ENCODE results near the gene FGFRL1.
A peak's percentile ranks its signal among the peaks of the same experiment; 100 is the strongest.

The FGFRL1 gene

GRCh38 chr4:1033840-1034551 is 22.6 kb downstream of the FGFRL1 start:
- H3K36me3 ChIP-seq (ENCODE audit: insufficient read depth, low read length) = no peaks in the 10 kb centered on the region
- peaks cover 30% of the 10 kb centered on the region for H3K4me1 ChIP-seq (ENCODE audit: insufficient read depth, low read length)
- no peak overlapping the region for H3K4me3 ChIP-seq (ENCODE audit: low read length)
- peaks cover 4% of the 10 kb centered on the region for H3K27me3 ChIP-seq (ENCODE audit: insufficient read depth, low read length)
- no peak overlapping the region for H2AFZ ChIP-seq (ENCODE audit: low read depth, low read length)
- no peaks in the 10 kb centered on the region for H3K9me3 ChIP-seq (ENCODE audit: low read length)

DNA sequence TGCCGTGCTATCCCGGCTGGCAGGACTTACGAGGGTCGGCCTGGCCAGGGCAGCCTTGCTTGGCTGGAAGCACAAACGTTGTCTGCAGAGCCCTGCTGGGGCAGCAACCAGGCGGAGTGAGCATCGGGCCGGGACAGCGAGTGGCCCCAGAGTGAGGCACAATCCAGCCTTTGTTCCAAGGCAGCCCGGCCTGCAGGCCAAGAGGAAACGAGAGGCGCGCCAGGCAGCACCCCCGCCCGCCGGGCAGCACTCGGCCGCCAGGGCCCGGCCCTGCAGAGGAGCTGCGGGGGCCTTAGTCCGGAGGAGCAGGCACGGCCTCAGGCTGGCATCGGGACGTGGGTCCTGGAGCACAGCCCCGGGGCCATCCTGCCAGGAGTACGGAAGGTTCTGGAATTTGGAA is 24.1 kb downstream of the FGFRL1 start:
- Histone ChIP-seq H3K9me3 (ENCODE audit: low read length) (no peaks in the 10 kb centered on the region), H3K4me1 (ENCODE audit: insufficient read depth, low read length) (peaks cover 30% of the 10 kb centered on the region), H3K27me3 (ENCODE audit: insufficient read depth, low read length) (peaks cover 4% of the 10 kb centered on the region)

DNA sequence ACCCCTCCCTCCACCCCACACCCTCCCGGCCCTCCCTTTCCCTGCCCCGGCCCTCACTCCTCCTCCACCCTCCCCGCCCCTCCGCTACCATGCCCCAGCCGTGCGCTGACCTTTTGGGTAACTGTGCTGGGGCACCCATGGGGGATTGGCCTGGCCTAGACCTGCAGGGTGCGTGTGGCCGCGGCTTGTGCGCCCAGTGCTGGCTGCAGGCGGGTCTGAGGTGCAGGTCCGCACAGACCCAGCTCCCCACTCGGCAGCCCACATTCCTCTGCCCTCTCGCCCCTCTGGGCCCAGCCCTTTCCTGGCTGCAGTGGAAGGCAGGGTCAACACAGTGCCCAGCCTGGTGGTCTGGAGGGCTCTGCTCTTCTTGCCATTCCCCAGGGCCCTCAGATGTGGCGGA is 24.7 kb downstream of the FGFRL1 start:
- H3K4me1 ChIP-seq (ENCODE audit: insufficient read depth, low read length) = peaks cover 35% of the 10 kb centered on the region

More for the DNA sequence above, 24.1 kb downstream of the FGFRL1 start:
- H2AFZ ChIP-seq (ENCODE audit: low read depth, low read length) = no peak overlapping the region
- H3K4me3 ChIP-seq (ENCODE audit: low read length) = no peak overlapping the region
- H3K36me3 ChIP-seq (ENCODE audit: insufficient read depth, low read length) = no peaks in the 10 kb centered on the region

GRCh38 chr4:1036976-1037810 is 25.8 kb downstream of the FGFRL1 start:
- Histone ChIP-seq H3K36me3 (ENCODE audit: insufficient read depth, low read length) (no peaks in the 10 kb centered on the region), H2AFZ (ENCODE audit: low read depth, low read length) (no peak overlapping the region), H3K4me3 (ENCODE audit: low read length) (no peak overlapping the region), H3K9me3 (ENCODE audit: low read length) (no peaks in the 10 kb centered on the region), H3K27me3 (ENCODE audit: insufficient read depth, low read length) (peaks cover 2% of the 10 kb centered on the region), H3K4me1 (ENCODE audit: insufficient read depth, low read length) (peaks cover 46% of the 10 kb centered on the region)

More for the DNA sequence above, 24.7 kb downstream of the FGFRL1 start:
- H3K36me3 ChIP-seq (ENCODE audit: insufficient read depth, low read length) = no peaks in the 10 kb centered on the region
- H3K4me3 ChIP-seq (ENCODE audit: low read length) = no peak overlapping the region
- H3K9me3 ChIP-seq (ENCODE audit: low read length) = no peaks in the 10 kb centered on the region
- peaks cover 4% of the 10 kb centered on the region for H3K27me3 ChIP-seq (ENCODE audit: insufficient read depth, low read length)
- H2AFZ ChIP-seq (ENCODE audit: low read depth, low read length) = no peak overlapping the region

DNA sequence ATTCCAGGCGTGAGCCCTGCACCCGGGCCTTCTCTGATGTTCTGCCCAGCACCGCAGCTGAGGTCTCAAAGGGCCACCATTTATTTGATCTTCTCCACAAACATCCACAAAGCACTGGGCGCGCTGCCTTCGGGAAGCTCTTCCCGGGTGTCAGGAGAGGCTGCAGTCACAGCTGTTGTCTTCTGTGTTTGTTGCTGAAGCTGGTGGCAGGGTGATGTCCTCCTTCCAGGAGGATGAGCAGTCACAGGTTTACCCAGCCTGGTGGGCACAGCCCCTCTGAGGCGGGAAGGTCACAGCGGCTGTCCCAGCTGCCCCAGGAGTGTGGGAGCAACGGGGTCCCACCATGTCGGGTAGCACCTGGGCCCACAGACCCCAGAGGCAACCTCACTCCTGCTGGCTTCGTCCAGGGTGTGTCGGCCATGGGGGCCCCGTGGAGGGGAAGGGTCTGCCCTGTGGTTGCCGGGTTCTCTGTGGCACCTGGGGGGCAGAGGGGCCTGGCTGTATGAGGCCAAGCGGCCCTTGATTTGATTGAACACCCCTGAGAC is 27.6 kb downstream of the FGFRL1 start:
- Histone ChIP-seq H3K4me3 (ENCODE audit: low read length) (no peak overlapping the region), H3K36me3 (ENCODE audit: insufficient read depth, low read length) (no peaks in the 10 kb centered on the region), H3K9me3 (ENCODE audit: low read length) (no peaks in the 10 kb centered on the region), H3K27me3 (ENCODE audit: insufficient read depth, low read length) (no peaks in the 10 kb centered on the region), H2AFZ (ENCODE audit: low read depth, low read length) (no peak overlapping the region), H3K4me1 (ENCODE audit: insufficient read depth, low read length) (peaks cover 54% of the 10 kb centered on the region)

GRCh38 chr4:1039493-1040343 is 28.3 kb downstream of the FGFRL1 start:
- Histone ChIP-seq H3K4me3 (ENCODE audit: low read length) (no peak overlapping the region), H2AFZ (ENCODE audit: low read depth, low read length) (no peak overlapping the region), H3K9me3 (ENCODE audit: low read length) (no peaks in the 10 kb centered on the region), H3K27me3 (ENCODE audit: insufficient read depth, low read length) (no peaks in the 10 kb centered on the region), H3K36me3 (ENCODE audit: insufficient read depth, low read length) (no peaks in the 10 kb centered on the region), H3K4me1 (ENCODE audit: insufficient read depth, low read length) (peaks cover 54% of the 10 kb centered on the region)

- Histone ChIP-seq H3K36me3 (ENCODE audit: insufficient read depth, low read length) (no peaks in the 10 kb centered on the region), H2AFZ (ENCODE audit: low read depth, low read length) (peak overlapping the region; percentile 66), H3K27me3 (ENCODE audit: insufficient read depth, low read length) (no peaks in the 10 kb centered on the region), H3K4me3 (ENCODE audit: low read length) (no peak overlapping the region), H3K9me3 (ENCODE audit: low read length) (no peaks in the 10 kb centered on the region), H3K4me1 (ENCODE audit: insufficient read depth, low read length) (peaks cover 54% of the 10 kb centered on the region)
Measured at GRCh38 chr4:1040344-1041146, 29.1 kb downstream of the FGFRL1 start.

- H3K27me3 ChIP-seq (ENCODE audit: insufficient read depth, low read length) = no peaks in the 10 kb centered on the region
- H2AFZ ChIP-seq (ENCODE audit: low read depth, low read length) = peak overlapping the region; percentile 66
- H3K9me3 ChIP-seq (ENCODE audit: low read length) = no peaks in the 10 kb centered on the region
- H3K36me3 ChIP-seq (ENCODE audit: insufficient read depth, low read length) = no peaks in the 10 kb centered on the region
- H3K4me1 ChIP-seq (ENCODE audit: insufficient read depth, low read length) = peaks cover 51% of the 10 kb centered on the region
- peak overlapping the region; percentile 14 for H3K4me3 ChIP-seq (ENCODE audit: low read length)
Measured at GRCh38 chr4:1041147-1041935, 29.9 kb downstream of the FGFRL1 start.

DNA sequence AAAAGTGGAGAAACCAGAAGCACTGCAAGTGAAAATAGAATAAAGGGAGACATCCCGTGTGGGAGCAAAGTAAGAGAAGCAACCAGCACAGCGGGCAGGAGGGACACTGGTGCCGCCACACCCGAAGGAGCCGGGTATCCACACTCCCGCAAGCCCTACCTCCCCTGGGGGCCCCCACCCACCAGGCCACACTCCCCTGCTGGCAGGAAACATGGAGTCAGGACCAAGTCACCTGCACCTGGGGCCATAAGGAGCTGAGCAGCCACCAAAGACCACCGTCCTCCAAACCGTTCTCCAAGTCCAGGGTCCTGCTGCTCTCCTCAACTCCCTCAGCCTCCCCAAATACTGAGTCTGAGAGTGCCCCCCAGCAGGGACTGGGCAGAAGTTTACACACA is 30.5 kb downstream of the FGFRL1 start:
- no peaks in the 10 kb centered on the region for H3K36me3 ChIP-seq (ENCODE audit: insufficient read depth, low read length)
- H3K4me1 ChIP-seq (ENCODE audit: insufficient read depth, low read length) = peaks cover 45% of the 10 kb centered on the region

GRCh38 chr4:1042352-1043055 is 31.1 kb downstream of the FGFRL1 start:
- H3K27me3 ChIP-seq (ENCODE audit: insufficient read depth, low read length) = no peaks in the 10 kb centered on the region
- H3K4me3 ChIP-seq (ENCODE audit: low read length) = no peak overlapping the region
- peaks cover 40% of the 10 kb centered on the region for H3K4me1 ChIP-seq (ENCODE audit: insufficient read depth, low read length)
- no peaks in the 10 kb centered on the region for H3K9me3 ChIP-seq (ENCODE audit: low read length)
- no peaks in the 10 kb centered on the region for H3K36me3 ChIP-seq (ENCODE audit: insufficient read depth, low read length)
- no peak overlapping the region for H2AFZ ChIP-seq (ENCODE audit: low read depth, low read length)

More for the DNA sequence above, 30.5 kb downstream of the FGFRL1 start:
- Histone ChIP-seq H2AFZ (ENCODE audit: low read depth, low read length) (peak overlapping the region; percentile 66), H3K9me3 (ENCODE audit: low read length) (no peaks in the 10 kb centered on the region), H3K4me3 (ENCODE audit: low read length) (no peak overlapping the region), H3K27me3 (ENCODE audit: insufficient read depth, low read length) (no peaks in the 10 kb centered on the region)

- peaks cover 33% of the 10 kb centered on the region for H3K4me1 ChIP-seq (ENCODE audit: insufficient read depth, low read length)
Measured at GRCh38 chr4:1043162-1043561, 31.7 kb downstream of the FGFRL1 start.

More at GRCh38 chr4:1043162-1043561, 31.7 kb downstream of the FGFRL1 start:
- Histone ChIP-seq H3K27me3 (ENCODE audit: insufficient read depth, low read length) (no peaks in the 10 kb centered on the region), H3K9me3 (ENCODE audit: low read length) (no peaks in the 10 kb centered on the region), H3K36me3 (ENCODE audit: insufficient read depth, low read length) (no peaks in the 10 kb centered on the region), H3K4me3 (ENCODE audit: low read length) (no peak overlapping the region), H2AFZ (ENCODE audit: low read depth, low read length) (no peak overlapping the region)

All from neuron (in vitro differentiated cells).